NT2/D1 (cell line): ENCODE data around the gene CD81.

Experiments used
- DNase-seq: peaks from one replicate; pipeline ENCODE4 v3.0.0-alpha.2; 2011; ENCODE audit warnings: low read depth, low spot score
- H3K27me3 ChIP-seq: 2 replicates; pipeline ENCODE4 v1.6.0; 2011; ENCODE audit warnings: mild to moderate bottlenecking; ENCODE audit not compliant: insufficient read length, insufficient read depth
- H3K36me3 ChIP-seq: 2 replicates; pipeline ENCODE4 v1.6.1; 2011; ENCODE audit warnings: mild to moderate bottlenecking, low read length, mixed read lengths; ENCODE audit not compliant: insufficient read depth, insufficient read length
- H3K4me1 ChIP-seq: 2 replicates; pipeline ENCODE4 v1.5.1; 2011; ENCODE audit not compliant: insufficient read depth, insufficient read length
- H3K4me3 ChIP-seq: 2 replicates; pipeline ENCODE4 v1.5.1; 2011; ENCODE audit warnings: low read depth; ENCODE audit not compliant: insufficient read length
- H3K9ac ChIP-seq: 2 replicates; pipeline ENCODE4 v1.6.0; 2011; ENCODE audit warnings: low read depth; ENCODE audit not compliant: insufficient read length
- H3K9me3 ChIP-seq: 2 replicates; pipeline ENCODE4 v1.5.1; 2011; ENCODE audit warnings: mild to moderate bottlenecking, low read length; ENCODE audit not compliant: insufficient read depth
- SUZ12 ChIP-seq: IDR thresholded peaks from 2 replicates; pipeline ENCODE4 v1.6.1; 2011; ENCODE audit not compliant: insufficient read length, insufficient read depth; ENCODE audit errors: extremely low read depth
- YY1 ChIP-seq: IDR thresholded peaks from 2 replicates; pipeline ENCODE4 v1.6.1; 2011; ENCODE audit not compliant: insufficient read length, insufficient read depth
- ZNF274 ChIP-seq: IDR thresholded peaks from 2 replicates; pipeline ENCODE4 v1.6.1; 2011; ENCODE audit warnings: mild to moderate bottlenecking, low read depth, low read length

Gene CD81

GRCh38 chr11:2386591-2386990, 9.5 kb downstream of the CD81 start:
- Histone ChIP-seq H3K9ac (no peak overlapping the region), H3K4me3 (no peak overlapping the region)
- no peak for DNase-seq

DNA sequence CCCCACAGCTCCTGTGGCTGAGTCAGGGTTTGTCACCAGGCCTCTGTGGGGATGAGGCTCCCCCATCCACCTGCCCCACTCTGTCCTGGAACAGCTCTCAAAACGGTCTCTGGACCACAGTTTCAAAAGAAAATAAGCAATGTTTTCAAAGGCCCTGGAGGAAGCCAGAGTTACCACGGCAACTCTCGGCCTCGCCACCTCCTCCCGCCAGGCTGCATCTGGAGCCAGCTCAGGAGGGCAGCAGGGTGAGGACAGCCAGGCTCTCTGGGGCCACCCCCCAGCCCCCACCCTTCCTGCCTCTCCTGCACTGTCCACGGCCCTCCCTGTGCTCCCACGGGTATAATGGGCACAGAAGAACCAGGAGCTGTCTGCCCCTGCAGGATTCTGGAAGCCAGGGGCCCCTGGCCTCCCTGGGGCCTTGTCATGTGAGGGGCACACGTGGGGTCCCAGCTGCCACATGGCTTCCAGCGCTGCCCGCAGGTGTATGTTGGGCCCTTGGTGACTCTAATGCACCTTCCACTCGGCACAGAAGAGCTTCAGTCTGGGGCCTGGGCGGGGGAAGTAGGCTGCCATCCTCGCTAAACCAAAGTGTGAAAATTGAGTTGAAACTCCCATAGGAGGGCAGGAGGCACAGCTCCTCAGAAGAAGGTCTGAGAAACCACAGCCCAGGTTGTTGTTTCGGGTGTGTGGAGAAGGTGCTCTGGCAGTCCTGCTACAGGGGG, 10.3 kb downstream of the CD81 start:
- Histone ChIP-seq H3K9me3 (no peaks in the 10 kb centered on the region), H3K4me3 (no peak overlapping the region), H3K4me1 (peaks cover 44% of the 10 kb centered on the region), H3K9ac (peak overlapping the region; percentile 56), H3K27me3 (no peaks in the 10 kb centered on the region), H3K36me3 (peaks cover 86% of the 10 kb centered on the region)
- TF ChIP-seq ZNF274 = no peak
- no peak for TF ChIP-seq SUZ12
- TF ChIP-seq YY1 = no peak
- DNase-seq = no peak

More at GRCh38 chr11:2386591-2386990, 9.5 kb downstream of the CD81 start:
- Histone ChIP-seq H3K4me1 (peaks cover 45% of the 10 kb centered on the region), H3K27me3 (no peaks in the 10 kb centered on the region), H3K9me3 (no peaks in the 10 kb centered on the region), H3K36me3 (peaks cover 86% of the 10 kb centered on the region)
- TF ChIP-seq YY1 = no peak
- no peak for TF ChIP-seq ZNF274
- TF ChIP-seq SUZ12 = no peak

DNA sequence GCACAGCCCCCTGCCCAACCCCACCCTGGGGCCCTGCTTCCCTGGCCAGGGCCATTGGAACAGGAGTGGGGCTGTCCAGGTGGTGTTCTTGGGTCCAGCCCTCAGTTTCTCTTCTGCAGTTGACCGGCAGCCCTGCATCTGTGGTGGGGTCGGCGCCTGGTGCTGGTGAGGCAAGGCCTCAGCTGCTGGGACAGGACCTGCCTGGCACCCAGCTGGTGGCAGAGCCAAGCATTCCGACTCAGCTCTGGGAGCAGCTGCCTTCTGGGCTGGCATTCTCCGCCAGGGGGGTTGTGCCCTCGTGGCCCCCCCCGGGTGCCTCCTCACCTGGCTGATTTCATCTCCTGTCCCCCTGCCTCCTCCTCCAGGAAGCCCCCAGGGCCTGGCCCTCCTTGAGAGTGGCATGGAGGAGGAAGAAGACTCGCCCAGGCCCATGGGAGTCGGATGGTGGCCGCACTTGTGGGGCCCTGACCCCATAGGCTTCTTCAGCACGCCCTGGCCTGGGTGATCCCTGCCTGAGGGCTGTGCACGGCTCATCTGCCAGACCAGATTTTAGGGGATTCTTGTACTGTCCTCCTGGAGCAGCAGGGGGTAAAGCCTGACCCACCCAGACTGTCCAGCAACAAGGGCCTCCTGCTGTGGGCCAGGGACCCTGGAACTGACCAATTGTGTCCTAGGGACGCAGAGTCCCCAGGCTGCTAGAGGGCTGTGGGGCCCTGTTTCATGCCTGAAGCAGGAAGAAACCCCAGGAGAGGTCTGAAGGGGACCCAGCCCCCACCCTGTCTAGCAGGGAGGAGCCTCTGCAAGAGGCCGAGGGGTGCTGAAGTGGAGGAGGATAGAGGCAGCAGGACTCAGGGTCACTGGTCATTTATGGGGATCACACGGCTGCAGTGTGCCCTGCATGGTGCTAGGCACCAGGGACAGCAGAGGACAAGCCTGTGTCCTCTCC, 11.6 kb downstream of the CD81 start:
- peak overlapping the region; percentile 51 for H3K9ac ChIP-seq
- H3K4me3 ChIP-seq = no peak overlapping the region
- peaks cover 42% of the 10 kb centered on the region for H3K4me1 ChIP-seq
- no peaks in the 10 kb centered on the region for H3K27me3 ChIP-seq
- H3K36me3 ChIP-seq = peaks cover 87% of the 10 kb centered on the region
- DNase-seq = no peak
- H3K9me3 ChIP-seq = no peaks in the 10 kb centered on the region
- no peak for TF ChIP-seq ZNF274
- TF ChIP-seq SUZ12 = no peak
- TF ChIP-seq YY1 = no peak

- Histone ChIP-seq H3K4me3 (no peak overlapping the region), H3K9ac (peak overlapping the region; percentile 51), H3K9me3 (no peaks in the 10 kb centered on the region), H3K36me3 (peaks cover 90% of the 10 kb centered on the region), H3K27me3 (no peaks in the 10 kb centered on the region), H3K4me1 (peaks cover 42% of the 10 kb centered on the region)
- TF ChIP-seq SUZ12 = no peak
- no peak for TF ChIP-seq YY1
- TF ChIP-seq ZNF274 = no peak
- no peak for DNase-seq
Observed at GRCh38 chr11:2389377-2390026, 12.4 kb downstream of the CD81 start.

DNA sequence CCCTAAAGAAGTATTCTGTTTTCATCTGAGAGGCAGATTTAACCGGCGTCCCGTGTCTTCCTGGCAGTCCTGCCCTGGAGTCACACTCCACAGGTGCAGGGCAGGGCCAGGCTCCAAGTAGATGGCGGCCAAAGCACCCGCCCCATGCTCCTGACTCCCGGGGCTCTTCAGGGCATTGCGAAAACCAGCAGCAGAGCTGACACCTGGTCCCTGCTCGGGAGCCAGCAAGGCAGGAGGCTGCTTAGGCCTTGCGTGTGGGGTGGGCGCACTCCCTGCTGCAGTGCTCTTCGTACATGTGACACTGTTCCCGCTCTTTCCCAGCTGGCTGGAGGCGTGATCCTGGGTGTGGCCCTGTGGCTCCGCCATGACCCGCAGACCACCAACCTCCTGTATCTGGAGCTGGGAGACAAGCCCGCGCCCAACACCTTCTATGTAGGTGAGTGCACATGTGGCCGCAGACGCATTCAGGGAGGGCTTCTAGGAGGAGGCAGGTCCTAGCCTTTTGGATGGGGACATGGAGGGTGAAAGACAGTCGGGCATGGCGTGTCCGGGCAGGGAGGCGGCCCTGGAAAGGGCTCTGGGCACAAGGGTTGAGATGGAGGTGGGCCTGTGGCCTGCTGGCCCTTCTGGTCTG, 13.1 kb downstream of the CD81 start:
- Histone ChIP-seq H3K27me3 (no peaks in the 10 kb centered on the region), H3K36me3 (peaks cover 90% of the 10 kb centered on the region), H3K4me1 (peaks cover 40% of the 10 kb centered on the region), H3K4me3 (no peak overlapping the region), H3K9ac (peak overlapping the region; percentile 42), H3K9me3 (no peaks in the 10 kb centered on the region)
- no peak for DNase-seq
- TF ChIP-seq ZNF274 = no peak

DNA sequence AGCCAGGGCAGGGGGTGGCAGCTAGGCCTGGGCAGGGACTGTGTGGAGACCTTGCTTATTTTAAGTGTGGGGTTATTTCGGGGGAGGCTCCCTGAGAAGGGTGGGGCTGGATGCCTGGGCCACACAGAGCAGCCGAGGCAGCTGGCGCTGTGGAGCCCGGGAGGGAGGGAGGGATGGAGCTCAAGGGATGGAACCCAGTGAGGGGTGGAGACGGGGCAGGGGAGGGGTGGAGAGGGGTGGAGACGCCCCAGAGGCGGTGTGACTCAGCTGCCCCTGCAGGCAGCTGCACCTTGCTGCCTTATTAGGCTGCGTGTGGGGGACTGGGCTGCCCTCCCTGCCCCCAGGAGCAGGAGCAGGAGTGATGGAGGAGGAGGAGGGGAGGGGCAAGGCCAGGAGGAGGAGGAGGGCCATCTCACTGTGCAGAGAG, 13.6 kb downstream of the CD81 start:
- no peaks in the 10 kb centered on the region for H3K9me3 ChIP-seq
- TF ChIP-seq SUZ12 (no peak), ZNF274 (no peak), YY1 (no peak)
- no peak overlapping the region for H3K4me3 ChIP-seq
- H3K36me3 ChIP-seq = peaks cover 90% of the 10 kb centered on the region
- peaks cover 39% of the 10 kb centered on the region for H3K4me1 ChIP-seq
- H3K27me3 ChIP-seq = no peaks in the 10 kb centered on the region
- H3K9ac ChIP-seq = peak overlapping the region; percentile 69
- peak; percentile 59 for DNase-seq
